Regular cardiac myocyte (primary cell): ENCODE results near the gene NPIPA3. TPM values are rescaled to one million over a fixed set of nuclear protein-coding genes. Genes with fewer than 3 reads are reported as not detected.

Experiments used
- total RNA-seq: library from RNA; depleted of rRNA; stranded (reverse); fragments of >200 nt; gene quantifications from 2 replicates; pipeline ENCODE4 v1.2.3, GENCODE V29; 2014

The NPIPA3 gene
- not detected in 2 replicates for total RNA-seq

GRCh38 chr16:14703156-14704011 lies at the start of gene NPIPA3:
Gene NPIPA3, plus strand, starts transcription at chr16:14703411. Its CDS starts 5,533 bp downstream, at chr16:14708944.

GRCh38 chr16:14694129-14694528 lies 9.1 kb upstream of the NPIPA3 start, which contains the start of gene PLA2G10:
Gene PLA2G10, minus strand, starts transcription at chr16:14694308. Its CDS starts 79 bp downstream, at chr16:14694229.

GRCh38 chr16:14742273-14743128 lies 39.3 kb downstream of the NPIPA3 start, which contains the start of gene NPIPA2:
Gene NPIPA2, plus strand, starts transcription at chr16:14742533. Its CDS starts 5,533 bp downstream, at chr16:14748066.

Other genes starting within 250 kb of the NPIPA3 start
- gene PARN, start 73.2 kb upstream of the NPIPA3 start, total RNA-seq = 23.4 and 27.0 TPM in 2 replicates
- gene BFAR, start 70.5 kb upstream of the NPIPA3 start, total RNA-seq = 87.4 and 116 TPM in 2 replicates
- not detected in 2 replicates for gene PLA2G10, start 9.1 kb upstream of the NPIPA3 start, total RNA-seq
- not detected in 2 replicates for gene NPIPA2, start 39.1 kb downstream of the NPIPA3 start, total RNA-seq
- 83.4 and 113 TPM in 2 replicates for gene NOMO1, start 130.3 kb downstream of the NPIPA3 start, total RNA-seq
- gene NPIPA1, start 234.0 kb downstream of the NPIPA3 start, total RNA-seq = 18.4 and 52.7 TPM in 2 replicates